Stimulated activated CD8-positive, alpha-beta memory T cell treated with anti-CD3 and anti-CD28 coated beads, Interleukin-4, amount 100 ng/mL, for 1 hour (primary cell): ENCODE results near the gene MEX3D.

Experiments used
- DNase-seq, 2 donors: peaks; one replicate each; pipeline ENCODE4 v3.0.0-alpha.2; 2020; ENCODE audit warnings: low read depth in 2 of 2, low spot score in 1 of 2

The MEX3D gene

DNA sequence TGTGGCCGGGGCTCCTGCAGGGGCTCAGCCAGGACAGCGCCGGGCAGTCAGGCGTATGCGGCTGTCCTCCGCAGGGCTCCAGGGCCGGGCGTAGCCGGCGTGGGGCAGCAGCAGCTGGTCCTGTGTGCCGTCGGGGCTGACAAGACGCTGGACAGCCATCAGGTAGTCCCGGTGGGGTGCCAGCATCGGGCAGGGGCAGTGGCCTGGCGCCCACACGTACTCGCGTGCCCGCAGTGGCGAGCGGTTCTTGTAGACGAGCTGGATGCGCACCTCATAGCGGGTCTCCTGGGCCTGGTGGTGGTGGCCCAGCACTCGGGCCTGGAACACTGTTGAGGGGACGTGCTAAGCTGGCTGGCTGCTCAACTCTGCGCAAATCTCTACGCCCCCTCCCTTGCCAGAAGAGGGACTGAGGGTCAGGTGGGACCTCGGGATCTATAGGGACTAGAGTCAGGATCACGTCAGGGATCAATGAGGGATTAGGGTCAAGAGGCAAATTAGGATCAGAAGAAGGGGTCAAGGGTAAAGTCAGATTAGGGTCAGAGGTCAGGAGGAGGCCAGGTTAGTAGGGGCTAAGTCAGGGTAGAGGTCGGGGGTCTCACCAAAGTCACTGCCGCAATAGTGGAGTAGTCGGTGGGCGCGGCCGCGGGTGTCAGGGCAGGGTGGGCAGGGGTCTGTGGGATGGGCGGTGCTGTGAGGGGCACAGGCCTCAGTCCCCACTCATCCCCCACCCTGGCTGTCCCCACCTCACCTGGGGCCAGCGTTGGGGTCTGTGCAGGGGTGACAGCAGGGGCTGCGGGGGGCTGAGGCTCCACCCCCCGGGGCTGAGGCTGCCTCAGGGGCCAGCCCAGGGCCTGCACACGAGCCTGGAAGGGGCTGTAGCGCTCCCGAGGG, 61.9 kb downstream of the MEX3D start:
- no peak for DNase-seq

DNA sequence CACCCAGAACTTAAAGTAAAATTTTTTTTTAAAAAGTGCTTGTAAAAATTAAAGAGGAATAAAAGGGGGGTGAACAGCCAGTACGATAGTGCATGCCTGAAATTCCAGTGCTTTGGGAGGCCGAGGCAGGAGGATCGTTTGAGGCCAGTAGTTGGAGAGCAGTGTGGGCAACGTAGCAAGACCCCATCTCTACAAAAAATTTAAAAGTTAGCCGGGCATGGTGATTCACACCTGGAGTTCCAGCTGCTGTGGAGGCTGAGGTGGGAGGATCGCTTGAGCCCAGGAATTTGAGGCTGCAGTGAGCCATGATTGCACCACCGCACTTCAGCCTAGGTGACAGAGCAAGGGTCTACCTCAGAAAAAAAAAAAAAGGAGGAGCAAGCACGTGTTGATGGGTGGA, 63.1 kb downstream of the MEX3D start:
- DNase-seq, result no peak
